ENCODE measurements around the gene SYCN. TPM values are rescaled to one million over a fixed set of nuclear protein-coding genes. Genes with fewer than 3 reads are reported as not detected.

SYCN gene
- total and polyA plus RNA-seq, 2 donors (not counting 1 experiment from before 2014, with no cell fraction given) = not detected

DNA sequence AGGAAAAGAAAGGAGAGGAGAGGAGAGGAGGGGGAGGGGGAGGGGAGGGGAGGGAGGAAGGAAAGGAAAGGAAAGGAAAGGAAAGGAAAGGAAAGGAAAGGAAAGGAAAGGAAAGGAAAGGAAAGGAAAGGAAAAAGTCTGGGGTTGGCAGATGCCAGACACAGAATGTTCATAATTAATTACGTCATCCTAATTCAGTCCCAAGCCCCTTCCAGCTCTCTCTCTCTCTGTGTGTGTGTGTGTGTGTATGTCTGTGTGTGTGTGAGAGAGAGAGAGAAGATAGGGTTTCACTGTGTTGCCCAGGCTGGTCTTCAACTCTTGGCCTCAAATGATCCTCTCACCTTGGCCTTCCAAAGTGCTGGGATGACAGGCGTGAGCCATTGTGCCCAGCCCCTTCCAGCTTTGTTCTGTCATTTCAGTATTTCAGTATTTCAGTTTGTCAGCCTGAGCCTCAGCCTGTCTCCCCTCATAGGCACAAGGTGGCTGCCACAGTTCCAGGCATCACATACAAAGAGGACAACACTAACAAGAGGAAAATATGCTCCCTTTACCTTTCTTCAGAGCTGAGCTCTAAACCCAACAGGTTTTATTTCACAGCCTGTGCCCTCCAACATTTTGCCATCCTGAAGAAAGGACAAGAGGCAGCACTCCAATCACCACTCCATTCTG lies 26.2 kb upstream of the SYCN start:
- ChIA-PET POLR2A (no interaction called here), CTCF (interaction anchor here (0.7 kb wide), 1 partner anchor 63 kb away, joined by 6 read pairs; no protein-coding TSS in a partner anchor)
- peaks cover 11% of the 10 kb centered on the region for H3K27me3 Mint-ChIP-seq
- H3K36me3 ChIP-seq (replicated peaks in 1 of 2; ENCODE audit: control extremely low read depth in 1 of 2, control insufficient read depth in 1 of 2, extremely low read depth in 1 of 2, insufficient read depth in 2 of 2, low read length in 1 of 2) = no peaks in the 10 kb centered on the region
- H3K4me1 Mint-ChIP-seq = no peaks in the 10 kb centered on the region
- no peaks in the 10 kb centered on the region for H4K20me1 ChIP-seq (ENCODE audit: control insufficient read depth, insufficient read depth, low read length, poor library complexity, severe bottlenecking)
- no peak for TF ChIP-seq EZH2 (IDR thresholded peaks at IDR 0.05; ENCODE audit: borderline replicate concordance, insufficient read depth, low read depth, low read length, poor library complexity, severe bottlenecking)
- TF ChIP-seq, protein P1, sequence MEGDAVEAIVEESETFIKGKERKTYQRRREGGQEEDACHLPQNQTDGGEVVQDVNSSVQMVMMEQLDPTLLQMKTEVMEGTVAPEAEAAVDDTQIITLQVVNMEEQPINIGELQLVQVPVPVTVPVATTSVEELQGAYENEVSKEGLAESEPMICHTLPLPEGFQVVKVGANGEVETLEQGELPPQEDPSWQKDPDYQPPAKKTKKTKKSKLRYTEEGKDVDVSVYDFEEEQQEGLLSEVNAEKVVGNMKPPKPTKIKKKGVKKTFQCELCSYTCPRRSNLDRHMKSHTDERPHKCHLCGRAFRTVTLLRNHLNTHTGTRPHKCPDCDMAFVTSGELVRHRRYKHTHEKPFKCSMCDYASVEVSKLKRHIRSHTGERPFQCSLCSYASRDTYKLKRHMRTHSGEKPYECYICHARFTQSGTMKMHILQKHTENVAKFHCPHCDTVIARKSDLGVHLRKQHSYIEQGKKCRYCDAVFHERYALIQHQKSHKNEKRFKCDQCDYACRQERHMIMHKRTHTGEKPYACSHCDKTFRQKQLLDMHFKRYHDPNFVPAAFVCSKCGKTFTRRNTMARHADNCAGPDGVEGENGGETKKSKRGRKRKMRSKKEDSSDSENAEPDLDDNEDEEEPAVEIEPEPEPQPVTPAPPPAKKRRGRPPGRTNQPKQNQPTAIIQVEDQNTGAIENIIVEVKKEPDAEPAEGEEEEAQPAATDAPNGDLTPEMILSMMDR (IDR thresholded peaks at IDR 0.05) = no peak
- H3K4me2 ChIP-seq (replicated peaks; ENCODE audit: low read depth, low read length, poor library complexity, severe bottlenecking) = no peak overlapping the region
- WGBS (ENCODE audit: insufficient coverage) = 93% methylated on average over 1 of the region's 2 CpGs
- ATAC-seq (ENCODE audit: low read depth) (no peak), DNase-seq (no peak)
- H3K4me3 Mint-ChIP-seq = no peak overlapping the region
- intact Hi-C loops (cut with micrococcal nuclease) = no loop called here
- no peak overlapping the region for H3K4me3 ChIP-seq (ENCODE audit: control extremely low read depth in 1 of 5, extremely low read depth in 1 of 5, insufficient read depth in 1 of 5, low read depth in 2 of 5, low read length in 4 of 5)
- H3K4me1 ChIP-seq (ENCODE audit: control insufficient read depth in 2 of 2, insufficient read depth in 2 of 2, low read length in 2 of 2) = no peaks in the 10 kb centered on the region
- peaks cover 0 to 2% (median 0%) of the 10 kb centered on the region in 4 experiments for H3K27me3 ChIP-seq (replicated peaks in 1 of 4; ENCODE audit: control extremely low read depth in 1 of 4, control insufficient read depth in 3 of 4, insufficient read depth in 4 of 4, low read length in 3 of 4)
- H3K27ac ChIP-seq (ENCODE audit: low read length in 2 of 2) = no peak overlapping the region
- H3K9ac ChIP-seq (ENCODE audit: low read length) = no peak overlapping the region
- H3K27ac Mint-ChIP-seq = no peak overlapping the region
- H3K79me2 ChIP-seq (ENCODE audit: control insufficient read depth, insufficient read depth, low read length) = no peaks in the 10 kb centered on the region
- H2AFZ ChIP-seq (ENCODE audit: insufficient read depth, low read depth, low read length, poor library complexity, severe bottlenecking) = no peak overlapping the region
- peaks cover 0 to 4% (median 0%) of the 10 kb centered on the region in 3 donors for H3K9me3 ChIP-seq (ENCODE audit: control extremely low read depth in 1 of 3, control insufficient read depth in 2 of 3, insufficient read depth in 1 of 3, low read length in 2 of 3)
- H3K9me3 Mint-ChIP-seq (ENCODE audit: insufficient read depth) = no peaks in the 10 kb centered on the region

DNA sequence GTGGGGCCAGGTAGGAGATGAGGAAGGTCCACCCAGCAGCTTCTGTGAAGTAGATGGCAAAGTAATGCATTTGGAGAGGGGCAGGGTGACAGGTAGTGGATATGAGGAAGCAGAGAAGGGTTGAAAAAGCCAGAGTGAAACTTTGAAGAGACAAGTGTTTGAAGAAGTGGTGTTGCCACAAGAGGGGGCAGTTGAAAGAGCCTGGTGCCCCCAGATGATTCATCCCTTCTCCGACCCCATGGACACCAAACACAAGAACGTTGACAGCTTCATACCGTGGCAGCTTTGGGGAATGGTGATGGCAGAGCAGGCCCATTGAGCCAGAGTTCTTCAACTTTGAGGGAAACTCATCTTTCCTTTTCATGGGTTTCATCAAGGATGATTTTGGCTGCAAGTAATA lies 20.8 kb upstream of the SYCN start:
- Histone ChIP-seq H3K4me1 (ENCODE audit: control insufficient read depth in 2 of 2, insufficient read depth in 2 of 2, low read length in 2 of 2) (no peaks in the 10 kb centered on the region), H3K27me3 (replicated peaks in 1 of 4; ENCODE audit: control extremely low read depth in 1 of 4, control insufficient read depth in 3 of 4, insufficient read depth in 4 of 4, low read length in 3 of 4) (peaks cover 0 to 13% (median 4%) of the 10 kb centered on the region in 4 experiments), H3K79me2 (ENCODE audit: control insufficient read depth, insufficient read depth, low read length) (no peaks in the 10 kb centered on the region), H3K9ac (ENCODE audit: low read length) (no peak overlapping the region), H3K4me2 (replicated peaks; ENCODE audit: low read depth, low read length, poor library complexity, severe bottlenecking) (no peak overlapping the region), H2AFZ (ENCODE audit: insufficient read depth, low read depth, low read length, poor library complexity, severe bottlenecking) (no peak overlapping the region), H3K36me3 (replicated peaks in 1 of 2; ENCODE audit: control extremely low read depth in 1 of 2, control insufficient read depth in 1 of 2, extremely low read depth in 1 of 2, insufficient read depth in 2 of 2, low read length in 1 of 2) (no peaks in the 10 kb centered on the region), H3K4me3 (ENCODE audit: control extremely low read depth in 1 of 5, extremely low read depth in 1 of 5, insufficient read depth in 1 of 5, low read depth in 2 of 5, low read length in 4 of 5) (no peak overlapping the region), H4K20me1 (ENCODE audit: control insufficient read depth, insufficient read depth, low read length, poor library complexity, severe bottlenecking) (no peaks in the 10 kb centered on the region), H3K27ac (ENCODE audit: low read length in 2 of 2) (no peak overlapping the region), H3K9me3 (ENCODE audit: control extremely low read depth in 1 of 3, control insufficient read depth in 2 of 3, insufficient read depth in 1 of 3, low read length in 2 of 3) (no peaks in the 10 kb centered on the region)
- WGBS (ENCODE audit: insufficient coverage) = 23% methylated on average over 3 of the region's 3 CpGs
- ChIA-PET CTCF (interaction anchor here (0.7 kb wide), 1 partner anchor 38 kb away, joined by 3 read pairs; no protein-coding TSS in a partner anchor), POLR2A (no interaction called here)
- intact Hi-C loops (cut with micrococcal nuclease) = no loop called here
- no peaks in the 10 kb centered on the region for H3K9me3 Mint-ChIP-seq (ENCODE audit: insufficient read depth)
- DNase-seq = no peak
- H3K4me1 Mint-ChIP-seq = no peaks in the 10 kb centered on the region
- H3K27ac Mint-ChIP-seq = no peak overlapping the region
- H3K4me3 Mint-ChIP-seq = no peak overlapping the region
- TF ChIP-seq EZH2 (IDR thresholded peaks at IDR 0.05; ENCODE audit: borderline replicate concordance, insufficient read depth, low read depth, low read length, poor library complexity, severe bottlenecking) = no peak
- TF ChIP-seq, protein P1 (IDR thresholded peaks at IDR 0.05) = no peak
- H3K27me3 Mint-ChIP-seq = peaks cover 41% of the 10 kb centered on the region
- ATAC-seq (ENCODE audit: low read depth) = no peak
